ENCODE measurements around the gene WDR41.
"Not testable (repeated sequence)": the region's sequence is repeated elsewhere in the genome, so short reads cannot be mapped to it uniquely, and the experiment has no call there.

WDR41 gene

DNA sequence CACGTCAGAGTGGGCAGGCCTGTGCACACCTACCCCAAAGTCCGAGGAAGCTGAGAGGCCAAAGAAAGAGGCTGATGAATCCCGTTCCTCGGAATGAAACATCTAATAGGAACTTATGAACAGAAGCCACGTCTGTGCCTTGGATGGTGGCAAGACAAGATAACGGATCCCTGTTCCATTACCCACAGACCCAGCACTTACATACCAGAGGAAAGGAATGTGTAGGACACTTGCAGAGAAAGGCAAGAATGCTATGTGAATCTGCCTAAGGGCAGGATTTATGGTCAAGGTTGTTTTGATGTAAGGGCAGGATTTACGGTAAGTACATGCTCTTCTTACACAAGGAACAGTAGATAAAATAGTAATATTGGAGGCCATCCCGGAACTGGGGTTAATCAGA is 93.2 kb downstream of the WDR41 start:
- no peak for DNase-seq

DNA sequence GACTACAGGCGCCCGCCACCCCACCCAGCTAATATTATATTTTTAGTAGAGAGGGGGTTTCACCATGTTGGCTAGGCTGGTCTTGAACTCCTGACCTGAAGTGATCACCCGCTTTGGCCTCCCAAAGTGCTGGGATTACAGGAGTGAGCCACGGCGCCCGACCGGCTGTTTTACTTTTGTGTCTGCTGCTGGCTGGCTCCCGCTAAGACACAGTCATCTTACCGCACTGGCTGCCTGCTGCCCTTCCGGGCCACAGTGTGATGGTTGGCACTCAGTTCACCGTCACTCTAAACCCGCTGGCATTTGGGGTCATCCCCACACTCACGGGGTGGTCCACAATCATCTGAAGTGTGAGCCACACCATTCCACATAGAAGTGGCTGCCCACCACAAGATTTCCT is 93.7 kb downstream of the WDR41 start:
- DNase-seq: no peak

DNA sequence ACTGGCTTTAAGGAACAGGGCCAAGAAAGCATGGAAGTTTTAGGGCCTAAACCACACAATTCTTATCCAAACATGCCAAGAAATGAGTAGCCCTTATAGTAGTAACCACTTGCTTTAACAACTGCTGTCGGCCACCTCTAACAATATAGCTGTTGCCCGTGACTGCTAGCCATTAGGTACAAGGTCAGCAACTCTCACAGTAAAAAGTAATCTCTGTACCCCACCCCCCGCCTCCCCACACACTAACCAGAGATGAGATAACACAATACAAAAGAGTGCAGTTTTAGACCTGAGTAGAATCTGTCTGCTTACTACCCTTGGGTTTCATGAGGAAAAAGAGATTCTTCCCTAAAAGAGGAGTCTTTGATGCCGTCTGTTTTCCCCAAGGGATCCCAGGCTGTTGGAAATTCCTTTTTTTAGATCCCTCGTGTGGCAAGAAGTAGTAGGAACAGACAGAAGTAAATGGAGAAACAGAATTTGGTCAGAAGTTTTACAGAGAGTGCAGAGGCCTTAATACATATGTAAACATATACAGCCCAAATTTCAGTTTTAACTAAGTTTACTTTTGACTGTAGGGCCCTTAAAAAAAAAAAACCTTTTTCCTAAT is 94.3 kb downstream of the WDR41 start:
- no peak for DNase-seq

DNA sequence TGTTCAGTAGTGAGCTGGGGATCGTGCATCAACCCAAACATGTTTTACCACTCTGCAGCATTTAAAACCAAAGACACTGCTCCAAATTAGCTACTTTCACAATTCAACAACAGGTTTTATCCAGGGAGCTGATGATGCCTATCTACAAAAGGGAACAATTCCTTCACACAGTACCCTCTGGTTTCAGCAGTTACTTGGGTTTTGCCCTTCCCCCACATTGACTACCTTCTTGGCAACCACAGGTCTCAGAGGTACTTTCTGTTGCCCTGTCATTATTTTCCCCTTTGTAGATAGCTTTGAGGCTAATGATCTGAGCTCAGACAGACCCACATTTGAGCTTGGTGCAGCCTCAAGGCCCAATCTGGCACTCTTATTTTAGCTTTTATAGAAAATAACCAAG is 96.1 kb downstream of the WDR41 start:
- no peak for DNase-seq

DNA sequence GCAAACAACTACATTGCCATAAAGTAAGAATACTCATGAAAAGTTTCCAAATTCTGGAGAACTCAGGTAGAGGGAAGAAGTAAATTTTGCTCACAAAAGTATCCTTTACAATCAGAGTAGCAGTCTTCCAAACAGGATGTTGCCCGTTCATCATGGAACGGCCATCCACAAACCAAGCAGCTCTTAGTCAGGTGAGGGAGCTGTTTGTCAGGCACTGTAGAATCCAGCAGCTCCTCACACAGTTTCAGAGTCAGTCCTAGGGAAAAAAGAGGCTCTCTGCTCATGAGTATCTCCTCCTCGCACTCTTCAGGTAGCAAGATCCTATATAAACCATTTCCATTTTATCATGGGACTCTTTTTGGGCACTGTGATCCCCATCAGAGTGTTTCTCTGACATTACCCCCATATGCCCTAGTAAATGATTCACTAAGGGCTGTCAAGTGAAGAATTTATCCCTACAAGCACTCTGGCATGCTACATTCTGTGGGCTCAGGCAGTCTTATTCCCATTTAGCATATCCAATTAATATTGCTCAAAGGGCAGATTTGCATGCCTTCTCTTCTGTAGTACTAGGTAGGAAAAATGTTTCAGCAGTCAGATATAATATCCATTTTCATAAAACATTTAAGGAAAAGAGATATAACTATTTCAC is 97.9 kb downstream of the WDR41 start:
- DNase-seq: no peak

DNA sequence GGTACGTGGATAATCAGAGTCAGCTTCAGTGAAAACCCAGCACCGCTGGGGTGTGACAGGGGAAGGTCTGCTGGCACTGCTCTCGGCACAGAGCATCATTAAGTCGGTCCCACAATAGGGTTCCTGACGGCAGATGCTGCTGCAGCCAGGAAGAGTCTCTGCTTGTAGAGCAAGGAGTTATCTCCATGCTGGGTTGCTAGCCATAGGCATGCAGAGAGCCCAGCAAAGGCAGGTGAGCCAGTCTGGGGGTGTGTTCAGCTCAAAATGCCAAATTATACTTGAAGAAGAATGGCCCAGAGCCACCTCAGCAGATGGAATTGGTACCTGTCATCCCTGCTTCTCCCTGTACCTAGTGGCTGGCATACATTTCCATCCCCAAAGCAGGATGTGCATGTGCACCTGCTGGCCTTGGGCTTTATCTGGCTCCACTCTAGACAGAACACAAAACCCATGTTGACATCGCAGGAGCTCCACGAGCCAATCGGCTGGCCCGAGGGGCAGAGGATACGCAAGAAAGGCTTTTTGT is 100.8 kb downstream of the WDR41 start:
- DNase-seq: no peak

DNA sequence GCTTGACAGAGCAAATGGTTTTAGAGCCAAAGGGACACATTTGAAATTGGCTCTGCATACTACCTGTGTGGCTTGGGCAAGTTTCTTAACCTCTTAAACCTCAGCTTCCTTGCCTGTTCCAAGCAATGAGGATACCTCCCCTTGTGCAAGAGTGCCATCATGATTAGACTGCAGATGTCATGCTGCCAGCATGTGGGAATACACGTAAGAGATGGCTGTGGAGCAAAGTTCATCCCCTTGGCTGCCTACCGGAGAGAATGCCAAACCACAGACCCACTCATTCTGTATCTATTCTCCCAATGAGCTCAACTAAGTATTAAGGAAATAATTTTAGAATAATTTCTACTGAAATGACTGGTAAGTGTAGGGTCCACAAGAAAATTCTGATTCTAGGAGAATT is 101.3 kb downstream of the WDR41 start:
- DNase-seq: no peak

DNA sequence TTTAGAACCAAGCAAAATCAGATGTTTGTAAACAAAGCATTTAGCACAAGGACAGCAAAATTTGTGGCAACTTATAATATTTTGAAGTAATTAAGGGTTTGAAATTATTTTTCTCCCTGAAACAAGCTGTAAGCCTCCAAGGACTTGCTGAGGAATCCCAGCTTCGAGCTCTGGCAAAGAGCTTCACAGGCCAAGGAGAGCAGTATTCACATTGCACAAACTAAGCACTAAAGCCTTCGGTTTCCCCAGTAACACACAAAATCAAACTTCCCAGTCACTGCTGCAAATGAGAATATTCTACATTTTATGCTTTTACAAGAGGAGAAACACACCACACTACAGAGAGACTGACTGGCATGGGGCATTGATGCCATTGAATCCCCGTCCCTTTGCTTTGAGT is 101.9 kb downstream of the WDR41 start:
- DNase-seq: no peak

DNA sequence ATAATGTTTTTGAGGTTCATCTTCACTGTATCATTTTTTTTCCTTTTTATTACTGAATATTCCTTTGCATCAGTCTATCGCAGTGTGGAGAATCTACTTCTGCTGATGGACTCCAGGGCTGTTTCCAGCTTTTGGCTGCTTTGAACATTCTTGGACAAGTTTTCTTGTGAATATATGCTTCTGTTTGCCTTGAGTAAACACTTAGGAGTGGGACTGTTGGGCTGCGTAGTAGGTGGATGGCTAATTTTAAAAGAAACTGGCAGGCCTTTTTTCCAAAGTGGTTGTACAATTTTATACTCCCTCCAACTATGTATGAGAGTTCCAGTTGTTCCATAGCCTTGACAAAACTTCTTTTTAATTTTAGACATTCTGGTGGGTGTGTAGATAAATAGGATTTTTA is 102.4 kb downstream of the WDR41 start:
- DNase-seq: no peak

DNA sequence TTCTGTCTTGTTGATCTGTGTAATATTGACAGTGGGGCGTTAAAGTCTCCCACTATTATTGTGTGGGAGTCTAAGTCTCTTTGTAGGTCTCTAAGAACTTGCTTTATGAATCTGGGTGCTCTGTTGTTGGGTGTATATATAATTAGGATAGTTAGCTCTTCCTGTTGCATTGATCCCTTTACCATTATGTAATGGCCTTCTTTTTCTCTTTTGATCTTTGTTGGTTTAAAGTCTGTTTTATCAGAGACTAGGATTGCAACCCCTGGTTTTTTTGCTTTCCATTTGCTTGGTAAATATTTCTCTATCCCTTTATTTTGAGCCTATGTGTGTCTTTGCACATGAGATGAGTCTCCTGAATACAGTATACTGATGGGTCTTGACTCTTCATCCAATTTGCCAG is 105.8 kb downstream of the WDR41 start:
- not testable (repeated sequence) for DNase-seq

DNA sequence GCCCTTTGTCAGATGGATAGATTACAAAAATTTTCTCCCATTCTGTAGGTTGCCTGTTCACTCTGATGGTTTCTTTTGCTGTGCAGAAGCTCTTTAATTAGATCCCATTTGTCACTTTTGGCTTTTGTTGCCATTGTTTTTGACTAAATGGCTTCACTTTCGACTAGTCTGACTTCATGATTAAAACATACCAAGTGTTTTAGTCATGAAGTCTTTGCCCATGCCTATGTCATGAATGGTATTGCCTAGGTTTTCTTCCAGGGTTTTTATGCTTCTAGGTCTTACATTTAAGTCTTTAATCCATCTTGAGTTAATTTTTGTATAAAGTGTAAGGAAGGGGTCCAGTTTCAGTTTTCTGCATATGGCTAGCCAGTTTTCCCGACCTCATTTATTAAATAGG is 108.8 kb downstream of the WDR41 start:
- not testable (repeated sequence) for DNase-seq
